ENCODE measurements around the gene ST7. TPM values are rescaled to one million over a fixed set of nuclear protein-coding genes. Genes with fewer than 3 reads are reported as not detected.

The ST7 gene
- total and polyA plus RNA-seq, 2 donors (not counting 3 experiments of a cell fraction or from before 2014, with no cell fraction given), result 18.6 to 24.9 TPM

GRCh38 chr7:116948934-116949333 lies 4.4 kb upstream of the ST7 start:
- intact Hi-C loops (cut with micrococcal nuclease), result no loop called here
- no TSS peak for BruUV-seq (replicated peaks)
- Histone ChIP-seq H3K9ac (replicated peaks; ENCODE audit: extremely low read depth, insufficient read depth, low read length) (no peak overlapping the region), H3K9me3 (replicated peaks; ENCODE audit: control insufficient read depth, insufficient read depth, low read length) (no peaks in the 10 kb centered on the region), H4K20me1 (replicated peaks; ENCODE audit: control insufficient read depth, extremely low read depth, insufficient read depth, low read length) (no peaks in the 10 kb centered on the region), H3K4me2 (ENCODE audit: insufficient read depth, low read length) (no peak overlapping the region), H3K9me1 (replicated peaks; ENCODE audit: control insufficient read depth, extremely low read depth, insufficient read depth, low read length) (no peaks in the 10 kb centered on the region), H3K27ac (ENCODE audit: insufficient read depth, low read depth, low read length) (no peak overlapping the region), H3K79me2 (ENCODE audit: control insufficient read depth, insufficient read depth, low read length) (peaks cover 1% of the 10 kb centered on the region), H2AFZ (ENCODE audit: low read depth, low read length) (no peak overlapping the region), H3K27me3 (ENCODE audit: control insufficient read depth in 2 of 2, insufficient read depth in 2 of 2, low read length in 2 of 2) (no peaks in the 10 kb centered on the region), H3K36me3 (ENCODE audit: control insufficient read depth in 2 of 2, extremely low read depth in 1 of 2, insufficient read depth in 2 of 2, low read length in 2 of 2) (no peaks in the 10 kb centered on the region), H3K4me3 (replicated peaks in 1 of 3; ENCODE audit: insufficient read depth in 1 of 3, low read depth in 1 of 3, low read length in 3 of 3) (no peak overlapping the region), H3K4me1 (ENCODE audit: control insufficient read depth, extremely low read depth, insufficient read depth, low read length) (peaks cover 12% of the 10 kb centered on the region)
- TF ChIP-seq FOS (IDR thresholded peaks at IDR 0.05; ENCODE audit: borderline replicate concordance, insufficient read depth, low read length), result no peak
- TF ChIP-seq MYC (IDR thresholded peaks at IDR 0.05; ENCODE audit: low read depth, low read length), result no peak
- TF ChIP-seq JUN (IDR thresholded peaks at IDR 0.05; ENCODE audit: borderline replicate concordance, insufficient read depth, insufficient read length, low read depth), result no peak
- TF ChIP-seq POLR2A (IDR thresholded peaks at IDR 0.05; ENCODE audit: low read depth, low read length), result no peak
- TF ChIP-seq CTCF (IDR thresholded peaks at IDR 0.05; ENCODE audit: extremely low read depth in 1 of 2, insufficient read depth in 1 of 2, low read depth in 1 of 2, low read length in 2 of 2), result no peak
- no peak for TF ChIP-seq POLR2AphosphoS5 (IDR thresholded peaks at IDR 0.05; ENCODE audit: insufficient read depth, low read depth, low read length)
- TF ChIP-seq EZH2 (IDR thresholded peaks at IDR 0.05; ENCODE audit: borderline replicate concordance, low read depth, low read length, severe bottlenecking), result no peak
- TF ChIP-seq GATA2 (IDR thresholded peaks at IDR 0.05; ENCODE audit: insufficient read depth, insufficient read length, low read depth, low read length), result no peak
- TF ChIP-seq MAX (IDR thresholded peaks at IDR 0.05; ENCODE audit: insufficient read depth, insufficient read length), result no peak
- no peak for FAIRE-seq
- DNase-seq (ENCODE audit: low read depth, low spot score), result no peak
- ChIA-PET CTCF (no interaction called here), POLR2A (no interaction called here)
- dilution Hi-C loops (cut with MboI; ENCODE audit: extremely low pct_ligation_motif_present, low sequenced_read_pairs), result no loop called here

Data from endothelial cell of umbilical vein (primary cell).